ENCODE results near the gene SORL1.

The SORL1 gene

DNA sequence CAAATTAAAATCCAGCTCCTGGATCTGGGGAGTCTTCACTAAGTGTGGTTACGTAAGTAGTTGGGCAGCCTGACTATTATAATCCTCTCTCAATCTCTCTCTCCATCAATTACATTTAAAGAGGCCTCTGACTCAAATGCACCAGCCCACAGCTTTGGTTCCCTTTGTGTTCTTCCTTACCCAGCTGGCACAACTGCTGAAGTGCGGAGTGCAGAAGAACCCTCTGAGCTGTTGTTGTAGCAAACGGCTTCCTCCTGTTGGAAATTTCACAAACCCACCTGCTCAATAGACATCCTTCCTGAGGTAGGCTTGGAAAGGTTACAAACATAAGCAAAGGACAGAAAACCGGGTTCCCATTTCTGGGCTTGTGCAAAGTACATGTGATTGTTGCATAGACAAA, 17.0 kb upstream of the SORL1 start:
- Histone ChIP-seq H3K4me1 (ENCODE audit: insufficient read depth, low read length, poor library complexity, severe bottlenecking) (peaks cover 9% of the 10 kb centered on the region), H3K36me3 (ENCODE audit: insufficient read depth, low read length) (no peaks in the 10 kb centered on the region), H3K9me2 (replicated peaks; ENCODE audit: low read depth, low read length) (no peaks in the 10 kb centered on the region), H4K20me1 (ENCODE audit: insufficient read depth, low read length, poor library complexity, severe bottlenecking) (no peaks in the 10 kb centered on the region), H3F3A (ENCODE audit: low read depth) (no peaks in the 10 kb centered on the region), H3K27me3 (ENCODE audit: insufficient read depth, low read length, poor library complexity, severe bottlenecking) (no peaks in the 10 kb centered on the region), H3K4me3 (ENCODE audit: low read length, poor library complexity, severe bottlenecking) (no peak overlapping the region), H3K79me2 (ENCODE audit: insufficient read depth, low read length) (no peaks in the 10 kb centered on the region), H3K9ac (ENCODE audit: low read depth, low read length, poor library complexity, severe bottlenecking) (no peak overlapping the region), H2AFZ (ENCODE audit: low read length) (peak overlapping the region; percentile 45; the same call in 1 of the 2 replicates), H3K4me2 (ENCODE audit: low read depth, low read length, poor library complexity, severe bottlenecking) (no peak overlapping the region), H3K9me3 (ENCODE audit: insufficient read depth, low read depth, low read length) (no peaks in the 10 kb centered on the region)
- TF ChIP-seq CTCF (conservative IDR thresholded peaks at IDR 0.05; ENCODE audit: low read length), result no peak
- TF ChIP-seq EZH2phosphoT487 (IDR thresholded peaks at IDR 0.05; ENCODE audit: borderline replicate concordance), result no peak

DNA sequence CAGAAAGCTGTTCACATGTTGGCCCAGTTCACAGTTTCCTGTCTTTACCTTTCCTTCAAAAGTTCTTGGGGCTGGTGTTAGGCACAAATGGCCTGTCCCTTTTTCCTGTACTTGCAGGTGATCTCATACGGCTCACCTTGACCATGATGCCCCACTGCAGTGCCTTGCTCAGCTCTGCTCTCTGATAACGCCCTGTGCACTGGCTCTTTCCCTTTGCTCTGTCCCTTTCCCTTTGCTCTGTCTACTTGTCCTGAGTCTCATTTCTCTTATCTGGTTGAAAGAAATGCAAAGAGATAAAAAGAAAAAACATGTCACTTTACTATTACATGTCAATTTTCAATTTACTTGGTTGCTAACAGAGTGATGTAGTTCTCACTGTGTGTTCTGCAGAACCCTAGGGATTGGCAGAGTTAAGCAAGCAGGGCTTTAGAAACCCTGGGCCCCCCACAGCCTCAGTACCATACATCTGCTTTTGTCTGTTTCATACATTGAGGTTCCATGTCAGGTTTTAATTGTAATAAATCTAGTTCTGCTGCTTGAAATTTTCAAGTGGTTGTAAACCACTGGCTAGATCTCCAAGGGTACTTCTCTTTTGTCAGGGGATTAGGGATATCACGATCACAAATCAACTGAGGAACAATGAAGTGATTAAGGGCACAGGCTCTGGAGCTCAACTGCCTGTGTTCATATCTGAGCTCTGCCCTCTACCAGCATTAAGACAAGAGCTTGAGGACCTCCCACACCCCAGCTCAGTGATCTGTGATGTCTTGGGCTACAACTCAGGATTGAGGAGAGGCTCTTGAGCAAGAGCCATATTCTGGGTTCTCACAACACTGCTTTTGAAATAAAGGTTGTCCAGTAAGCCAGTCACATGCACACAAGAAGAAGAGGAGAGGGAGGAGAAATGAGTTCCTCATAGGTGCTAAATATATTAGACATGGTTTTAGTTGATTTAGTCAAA, 16.3 kb upstream of the SORL1 start:
- Histone ChIP-seq H3K9me2 (replicated peaks; ENCODE audit: low read depth, low read length) (no peaks in the 10 kb centered on the region), H3K9ac (ENCODE audit: low read depth, low read length, poor library complexity, severe bottlenecking) (no peak overlapping the region), H3K9me3 (ENCODE audit: insufficient read depth, low read depth, low read length) (no peaks in the 10 kb centered on the region), H3K4me1 (ENCODE audit: insufficient read depth, low read length, poor library complexity, severe bottlenecking) (peaks cover 9% of the 10 kb centered on the region), H3K4me3 (ENCODE audit: low read length, poor library complexity, severe bottlenecking) (no peak overlapping the region), H2AFZ (ENCODE audit: low read length) (peak overlapping the region; percentile 45; the same call in 1 of the 2 replicates), H4K20me1 (ENCODE audit: insufficient read depth, low read length, poor library complexity, severe bottlenecking) (no peaks in the 10 kb centered on the region), H3K36me3 (ENCODE audit: insufficient read depth, low read length) (no peaks in the 10 kb centered on the region), H3K4me2 (ENCODE audit: low read depth, low read length, poor library complexity, severe bottlenecking) (no peak overlapping the region), H3K79me2 (ENCODE audit: insufficient read depth, low read length) (no peaks in the 10 kb centered on the region), H3K27me3 (ENCODE audit: insufficient read depth, low read length, poor library complexity, severe bottlenecking) (no peaks in the 10 kb centered on the region), H3F3A (ENCODE audit: low read depth) (no peaks in the 10 kb centered on the region)
- TF ChIP-seq CTCF (conservative IDR thresholded peaks at IDR 0.05; ENCODE audit: low read length), result no peak
- TF ChIP-seq EZH2phosphoT487 (IDR thresholded peaks at IDR 0.05; ENCODE audit: borderline replicate concordance), result no peak

- Histone ChIP-seq H3K4me2 (ENCODE audit: low read depth, low read length, poor library complexity, severe bottlenecking) (no peak overlapping the region), H3K36me3 (ENCODE audit: insufficient read depth, low read length) (no peaks in the 10 kb centered on the region), H3K4me3 (ENCODE audit: low read length, poor library complexity, severe bottlenecking) (no peak overlapping the region), H3K9me3 (ENCODE audit: insufficient read depth, low read depth, low read length) (no peaks in the 10 kb centered on the region), H3F3A (ENCODE audit: low read depth) (no peaks in the 10 kb centered on the region), H4K20me1 (ENCODE audit: insufficient read depth, low read length, poor library complexity, severe bottlenecking) (no peaks in the 10 kb centered on the region), H2AFZ (ENCODE audit: low read length) (no peak overlapping the region), H3K27me3 (ENCODE audit: insufficient read depth, low read length, poor library complexity, severe bottlenecking) (no peaks in the 10 kb centered on the region), H3K9me2 (replicated peaks; ENCODE audit: low read depth, low read length) (no peaks in the 10 kb centered on the region), H3K4me1 (ENCODE audit: insufficient read depth, low read length, poor library complexity, severe bottlenecking) (peaks cover 9% of the 10 kb centered on the region), H3K79me2 (ENCODE audit: insufficient read depth, low read length) (no peaks in the 10 kb centered on the region), H3K9ac (ENCODE audit: low read depth, low read length, poor library complexity, severe bottlenecking) (no peak overlapping the region)
- TF ChIP-seq CTCF (conservative IDR thresholded peaks at IDR 0.05; ENCODE audit: low read length) (no peak), EZH2phosphoT487 (IDR thresholded peaks at IDR 0.05; ENCODE audit: borderline replicate concordance) (no peak)
Measured at GRCh38 chr11:121437018-121437685, 15.0 kb upstream of the SORL1 start.

Data from Loucy (cell line).